SKM-1 (cell line): ENCODE data around the gene GABBR2.

Experiments
- DNase-seq: peaks from one replicate; lab custom pipeline; 2025; ENCODE audit not compliant: unreplicated experiment; lab: John Stamatoyannopoulos, UW

Gene GABBR2

GRCh38 chr9:98328770-98329169 is 380.0 kb downstream of the GABBR2 start:
- no peak for DNase-seq

GRCh38 chr9:98328141-98328540 is 380.6 kb downstream of the GABBR2 start:
- no peak for DNase-seq

- no peak for DNase-seq
Measured at GRCh38 chr9:98327249-98327561, 381.5 kb downstream of the GABBR2 start.

- no peak for DNase-seq
Measured at GRCh38 chr9:98326459-98327248, 382.1 kb downstream of the GABBR2 start.

- DNase-seq = no peak
Measured at GRCh38 chr9:98324801-98325200, 383.9 kb downstream of the GABBR2 start.

- DNase-seq = no peak
Measured at GRCh38 chr9:98323831-98324135, 385.0 kb downstream of the GABBR2 start.

GRCh38 chr9:98323051-98323830 is 385.5 kb downstream of the GABBR2 start:
- DNase-seq = no peak

GRCh38 chr9:98321269-98321668 is 387.5 kb downstream of the GABBR2 start:
- no peak for DNase-seq

- DNase-seq = no peak
Measured at GRCh38 chr9:98318834-98319478, 389.8 kb downstream of the GABBR2 start.

GRCh38 chr9:98318041-98318790 is 390.5 kb downstream of the GABBR2 start:
- DNase-seq = no peak

- no peak for DNase-seq
Measured at GRCh38 chr9:98317134-98317857, 391.4 kb downstream of the GABBR2 start.

- no peak for DNase-seq
Measured at GRCh38 chr9:98316445-98317133, 392.1 kb downstream of the GABBR2 start.

GRCh38 chr9:98315551-98316060 is 393.1 kb downstream of the GABBR2 start:
- DNase-seq = peak; percentile 17

- DNase-seq = no peak
Measured at GRCh38 chr9:98315067-98315453, 393.7 kb downstream of the GABBR2 start.

GRCh38 chr9:98314381-98315066 is 394.2 kb downstream of the GABBR2 start:
- no peak for DNase-seq

GRCh38 chr9:98312365-98312764 is 396.4 kb downstream of the GABBR2 start:
- DNase-seq = no peak

GRCh38 chr9:98311541-98311940 is 397.2 kb downstream of the GABBR2 start:
- DNase-seq = no peak

GRCh38 chr9:98310752-98311392 is 397.9 kb downstream of the GABBR2 start:
- DNase-seq = no peak
